Measurements from ENCODE around the gene EFCAB6.

The EFCAB6 gene

GRCh38 chr22:43707648-43708047 lies 104.5 kb downstream of the EFCAB6 start:
- H3K27ac ChIP-seq, result 0 out of 2 replicates have a peak overlapping the region, but pooled peaks have one; percentile 67
- TF ChIP-seq, protein P1, sequence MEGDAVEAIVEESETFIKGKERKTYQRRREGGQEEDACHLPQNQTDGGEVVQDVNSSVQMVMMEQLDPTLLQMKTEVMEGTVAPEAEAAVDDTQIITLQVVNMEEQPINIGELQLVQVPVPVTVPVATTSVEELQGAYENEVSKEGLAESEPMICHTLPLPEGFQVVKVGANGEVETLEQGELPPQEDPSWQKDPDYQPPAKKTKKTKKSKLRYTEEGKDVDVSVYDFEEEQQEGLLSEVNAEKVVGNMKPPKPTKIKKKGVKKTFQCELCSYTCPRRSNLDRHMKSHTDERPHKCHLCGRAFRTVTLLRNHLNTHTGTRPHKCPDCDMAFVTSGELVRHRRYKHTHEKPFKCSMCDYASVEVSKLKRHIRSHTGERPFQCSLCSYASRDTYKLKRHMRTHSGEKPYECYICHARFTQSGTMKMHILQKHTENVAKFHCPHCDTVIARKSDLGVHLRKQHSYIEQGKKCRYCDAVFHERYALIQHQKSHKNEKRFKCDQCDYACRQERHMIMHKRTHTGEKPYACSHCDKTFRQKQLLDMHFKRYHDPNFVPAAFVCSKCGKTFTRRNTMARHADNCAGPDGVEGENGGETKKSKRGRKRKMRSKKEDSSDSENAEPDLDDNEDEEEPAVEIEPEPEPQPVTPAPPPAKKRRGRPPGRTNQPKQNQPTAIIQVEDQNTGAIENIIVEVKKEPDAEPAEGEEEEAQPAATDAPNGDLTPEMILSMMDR (IDR thresholded peaks at IDR 0.05), result no peak
- TF ChIP-seq ZFX (IDR thresholded peaks at IDR 0.05; ENCODE audit: borderline replicate concordance), result no peak

- TF ChIP-seq, protein P1 (IDR thresholded peaks at IDR 0.05), result no peak
- no peak for TF ChIP-seq ZFX (IDR thresholded peaks at IDR 0.05; ENCODE audit: borderline replicate concordance)
- H3K27ac ChIP-seq, result peak overlapping the region; percentile 67
These were observed 105.4 kb downstream of the EFCAB6 start for GRCh38 chr22:43706571-43707328.

DNA sequence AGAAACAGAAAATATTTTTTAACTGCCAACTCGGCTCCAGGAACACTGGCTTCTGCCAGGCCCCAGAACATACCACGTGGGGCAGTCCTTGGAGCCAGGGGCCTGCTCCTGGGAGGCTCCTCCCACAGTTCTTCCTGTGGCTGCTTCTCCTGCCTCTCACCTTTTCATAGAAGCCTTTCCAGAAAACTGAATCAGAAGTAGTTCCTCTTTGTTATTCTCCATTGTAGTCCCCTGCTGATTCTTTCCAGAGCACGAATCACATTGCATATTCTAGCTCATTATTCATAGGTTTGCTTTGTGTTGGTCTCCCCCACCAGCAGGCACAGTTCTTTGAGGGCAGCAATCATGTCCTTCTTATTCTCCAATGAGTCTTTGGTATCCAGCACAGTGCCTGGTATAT lies 106.0 kb downstream of the EFCAB6 start:
- TF ChIP-seq, protein P1 (IDR thresholded peaks at IDR 0.05), result no peak
- no peak for TF ChIP-seq ZFX (IDR thresholded peaks at IDR 0.05; ENCODE audit: borderline replicate concordance)
- peak overlapping the region; percentile 67 for H3K27ac ChIP-seq

- no peak for TF ChIP-seq ZFX (IDR thresholded peaks at IDR 0.05; ENCODE audit: borderline replicate concordance)
- TF ChIP-seq, protein P1 (IDR thresholded peaks at IDR 0.05), result no peak
- no peak overlapping the region for H3K27ac ChIP-seq
These were observed 108.1 kb downstream of the EFCAB6 start for GRCh38 chr22:43704051-43704450.

DNA sequence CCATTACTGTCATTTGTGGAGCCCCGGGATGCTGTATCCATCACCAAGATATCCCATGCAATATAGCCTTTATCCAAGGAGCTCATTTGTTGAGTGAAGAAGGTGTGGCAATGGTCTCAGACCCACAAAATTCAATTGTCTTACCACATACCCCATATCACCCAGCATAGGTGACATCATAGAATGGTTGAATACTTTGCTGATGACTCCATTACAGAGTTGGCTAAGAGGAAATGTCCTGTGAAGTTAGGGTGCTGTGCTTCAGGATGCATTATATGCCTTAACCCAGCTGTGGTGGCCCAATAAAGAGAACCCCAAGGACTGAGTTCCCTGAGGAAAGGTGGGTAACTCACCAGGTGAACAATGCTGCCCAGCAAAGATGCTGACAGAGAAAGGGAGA lies 113.7 kb downstream of the EFCAB6 start:
- no peak overlapping the region for H3K27ac ChIP-seq
- no peak for TF ChIP-seq ZFX (IDR thresholded peaks at IDR 0.05; ENCODE audit: borderline replicate concordance)
- TF ChIP-seq, protein P1 (IDR thresholded peaks at IDR 0.05), result no peak

GRCh38 chr22:43697894-43698293 lies 114.2 kb downstream of the EFCAB6 start:
- H3K27ac ChIP-seq, result no peak overlapping the region
- TF ChIP-seq, protein P1 (IDR thresholded peaks at IDR 0.05), result no peak
- TF ChIP-seq ZFX (IDR thresholded peaks at IDR 0.05; ENCODE audit: borderline replicate concordance), result no peak

GRCh38 chr22:43693249-43693648 lies 118.9 kb downstream of the EFCAB6 start:
- TF ChIP-seq ZFX (IDR thresholded peaks at IDR 0.05; ENCODE audit: borderline replicate concordance), result no peak
- TF ChIP-seq, protein P1 (IDR thresholded peaks at IDR 0.05), result no peak
- no peak overlapping the region for H3K27ac ChIP-seq
